ENCODE measurements around the gene DLGAP3.
A peak's percentile ranks its signal among the peaks of the same experiment; 100 is the strongest.

The DLGAP3 gene

GRCh38 chr1:34864759-34865158 is 64.7 kb downstream of the DLGAP3 start:
- Histone ChIP-seq H3K27me3 (ENCODE audit: low read depth) (no peaks in the 10 kb centered on the region), H3K36me3 (replicated peaks) (no peaks in the 10 kb centered on the region), H3K4me3 (no peak overlapping the region), H3K9me3 (no peaks in the 10 kb centered on the region), H3K4me1 (peaks cover 3% of the 10 kb centered on the region)
- in situ Hi-C loops (cut with MboI; ENCODE audit: low sequenced_read_pairs), result no loop called here
- no peak for DNase-seq (ENCODE audit: low spot score in 2 of 2)

GRCh38 chr1:34863501-34863900 is 65.9 kb downstream of the DLGAP3 start:
- H3K4me1 ChIP-seq, result peaks cover 5% of the 10 kb centered on the region
- no peaks in the 10 kb centered on the region for H3K27me3 ChIP-seq (ENCODE audit: low read depth)
- H3K36me3 ChIP-seq (replicated peaks), result peaks cover 5% of the 10 kb centered on the region
- no peaks in the 10 kb centered on the region for H3K9me3 ChIP-seq
- in situ Hi-C loops (cut with MboI; ENCODE audit: low sequenced_read_pairs), result no loop called here
- DNase-seq (ENCODE audit: low spot score in 2 of 2), result no peak
- H3K4me3 ChIP-seq, result no peak overlapping the region

- peaks cover 20% of the 10 kb centered on the region for H3K36me3 ChIP-seq (replicated peaks)
- in situ Hi-C loops (cut with MboI; ENCODE audit: low sequenced_read_pairs), result no loop called here
- H3K27me3 ChIP-seq (ENCODE audit: low read depth), result no peaks in the 10 kb centered on the region
- peak within 1 kb of the TSS; percentile 96 for H3K4me3 ChIP-seq
- H3K9me3 ChIP-seq, result no peaks in the 10 kb centered on the region
- H3K4me1 ChIP-seq, result peaks cover 9% of the 10 kb centered on the region
- DNase-seq (ENCODE audit: low spot score in 2 of 2), result peak; percentile 87 to 94
Measured at GRCh38 chr1:34859446-34860200, 69.8 kb downstream of the DLGAP3 start, which contains the start of gene SMIM12. TSS of gene SMIM12 (minus strand) at chr1:34859749. CDS start at chr1:34855977, 3,772 bp downstream.

- in situ Hi-C loops (cut with MboI; ENCODE audit: low sequenced_read_pairs), result no loop called here
- Histone ChIP-seq H3K4me3 (peak overlapping the region; percentile 96), H3K9me3 (no peaks in the 10 kb centered on the region), H3K36me3 (replicated peaks) (peaks cover 23% of the 10 kb centered on the region), H3K27me3 (ENCODE audit: low read depth) (no peaks in the 10 kb centered on the region), H3K4me1 (peaks cover 9% of the 10 kb centered on the region)
- DNase-seq (ENCODE audit: low spot score in 2 of 2), result no peak
Measured at GRCh38 chr1:34858901-34859445, 70.5 kb downstream of the DLGAP3 start.

- in situ Hi-C loops (cut with MboI; ENCODE audit: low sequenced_read_pairs), result no loop called here
- Histone ChIP-seq H3K4me1 (peaks cover 9% of the 10 kb centered on the region), H3K4me3 (no peak overlapping the region), H3K36me3 (replicated peaks) (peaks cover 32% of the 10 kb centered on the region), H3K9me3 (no peaks in the 10 kb centered on the region), H3K27me3 (ENCODE audit: low read depth) (no peaks in the 10 kb centered on the region)
- DNase-seq (ENCODE audit: low spot score in 2 of 2), result no peak
Measured at GRCh38 chr1:34856697-34857096, 72.8 kb downstream of the DLGAP3 start.

GRCh38 chr1:34852677-34853217 is 76.7 kb downstream of the DLGAP3 start:
- peak; percentile 92 to 93 for DNase-seq (ENCODE audit: low spot score in 2 of 2)
- no peaks in the 10 kb centered on the region for H3K4me1 ChIP-seq
- in situ Hi-C loops (cut with MboI; ENCODE audit: low sequenced_read_pairs), result no loop called here
- H3K36me3 ChIP-seq (replicated peaks), result peaks cover 37% of the 10 kb centered on the region
- no peaks in the 10 kb centered on the region for H3K27me3 ChIP-seq (ENCODE audit: low read depth)
- H3K9me3 ChIP-seq, result no peaks in the 10 kb centered on the region
- no peak overlapping the region for H3K4me3 ChIP-seq

- no peak for DNase-seq (ENCODE audit: low spot score in 2 of 2)
- Histone ChIP-seq H3K4me1 (no peaks in the 10 kb centered on the region), H3K4me3 (no peak overlapping the region), H3K36me3 (replicated peaks) (peaks cover 34% of the 10 kb centered on the region), H3K9me3 (no peaks in the 10 kb centered on the region), H3K27me3 (ENCODE audit: low read depth) (no peaks in the 10 kb centered on the region)
- in situ Hi-C loops (cut with MboI; ENCODE audit: low sequenced_read_pairs), result no loop called here
Measured at GRCh38 chr1:34851431-34852105, 77.9 kb downstream of the DLGAP3 start.

GRCh38 chr1:34850382-34850781 is 79.1 kb downstream of the DLGAP3 start:
- H3K9me3 ChIP-seq, result no peaks in the 10 kb centered on the region
- no peaks in the 10 kb centered on the region for H3K4me1 ChIP-seq
- H3K27me3 ChIP-seq (ENCODE audit: low read depth), result no peaks in the 10 kb centered on the region
- H3K4me3 ChIP-seq, result no peak overlapping the region
- DNase-seq (ENCODE audit: low spot score in 2 of 2), result no peak
- peaks cover 29% of the 10 kb centered on the region for H3K36me3 ChIP-seq (replicated peaks)
- in situ Hi-C loops (cut with MboI; ENCODE audit: low sequenced_read_pairs), result no loop called here

GRCh38 chr1:34847094-34847493 is 82.4 kb downstream of the DLGAP3 start:
- DNase-seq (ENCODE audit: low spot score in 2 of 2), result no peak
- Histone ChIP-seq H3K27me3 (ENCODE audit: low read depth) (no peaks in the 10 kb centered on the region), H3K36me3 (replicated peaks) (peaks cover 12% of the 10 kb centered on the region; the same call in 1 of the 2 replicates), H3K4me1 (peaks cover 10% of the 10 kb centered on the region), H3K9me3 (no peaks in the 10 kb centered on the region), H3K4me3 (no peak overlapping the region)
- in situ Hi-C loops (cut with MboI; ENCODE audit: low sequenced_read_pairs), result no loop called here

- Histone ChIP-seq H3K27me3 (ENCODE audit: low read depth) (no peaks in the 10 kb centered on the region), H3K4me3 (no peak overlapping the region), H3K4me1 (peaks cover 10% of the 10 kb centered on the region), H3K9me3 (no peaks in the 10 kb centered on the region), H3K36me3 (replicated peaks) (peaks cover 9% of the 10 kb centered on the region; the same call in 1 of the 2 replicates)
- DNase-seq (ENCODE audit: low spot score in 2 of 2), result no peak
- in situ Hi-C loops (cut with MboI; ENCODE audit: low sequenced_read_pairs), result no loop called here
Measured at GRCh38 chr1:34846265-34846664, 83.2 kb downstream of the DLGAP3 start.

- no peak for DNase-seq (ENCODE audit: low spot score in 2 of 2)
- in situ Hi-C loops (cut with MboI; ENCODE audit: low sequenced_read_pairs), result no loop called here
- Histone ChIP-seq H3K4me1 (peaks cover 10% of the 10 kb centered on the region), H3K27me3 (ENCODE audit: low read depth) (no peaks in the 10 kb centered on the region), H3K4me3 (no peak overlapping the region), H3K36me3 (replicated peaks) (peaks cover 3% of the 10 kb centered on the region; the same call in 1 of the 2 replicates), H3K9me3 (no peaks in the 10 kb centered on the region)
Measured at GRCh38 chr1:34845131-34845901, 84.1 kb downstream of the DLGAP3 start.

GRCh38 chr1:34844252-34844634 is 85.2 kb downstream of the DLGAP3 start:
- peak; percentile 62 to 73 for DNase-seq (ENCODE audit: low spot score in 2 of 2)
- H3K36me3 ChIP-seq (replicated peaks), result no peaks in the 10 kb centered on the region
- H3K4me3 ChIP-seq, result no peak overlapping the region
- peaks cover 10% of the 10 kb centered on the region for H3K4me1 ChIP-seq
- H3K27me3 ChIP-seq (ENCODE audit: low read depth), result no peaks in the 10 kb centered on the region
- H3K9me3 ChIP-seq, result no peaks in the 10 kb centered on the region
- in situ Hi-C loops (cut with MboI; ENCODE audit: low sequenced_read_pairs), result no loop called here

- Histone ChIP-seq H3K9me3 (no peaks in the 10 kb centered on the region), H3K36me3 (replicated peaks) (no peaks in the 10 kb centered on the region), H3K4me3 (no peak overlapping the region), H3K27me3 (ENCODE audit: low read depth) (no peaks in the 10 kb centered on the region), H3K4me1 (peaks cover 10% of the 10 kb centered on the region)
- DNase-seq (ENCODE audit: low spot score in 2 of 2), result no peak
- in situ Hi-C loops (cut with MboI; ENCODE audit: low sequenced_read_pairs), result no loop called here
Measured at GRCh38 chr1:34843392-34844251, 85.8 kb downstream of the DLGAP3 start.
